ENCODE data around the gene STRIP1. TPM values are rescaled to one million over a fixed set of nuclear protein-coding genes. Genes with fewer than 3 reads are reported as not detected.

The STRIP1 gene
- total and polyA plus RNA-seq, 10 of the 15 experiments (the other 5 are each of a cell fraction or from before 2014, with no cell fraction given) = 6.3 to 26.6 (median 18.0) TPM

DNA sequence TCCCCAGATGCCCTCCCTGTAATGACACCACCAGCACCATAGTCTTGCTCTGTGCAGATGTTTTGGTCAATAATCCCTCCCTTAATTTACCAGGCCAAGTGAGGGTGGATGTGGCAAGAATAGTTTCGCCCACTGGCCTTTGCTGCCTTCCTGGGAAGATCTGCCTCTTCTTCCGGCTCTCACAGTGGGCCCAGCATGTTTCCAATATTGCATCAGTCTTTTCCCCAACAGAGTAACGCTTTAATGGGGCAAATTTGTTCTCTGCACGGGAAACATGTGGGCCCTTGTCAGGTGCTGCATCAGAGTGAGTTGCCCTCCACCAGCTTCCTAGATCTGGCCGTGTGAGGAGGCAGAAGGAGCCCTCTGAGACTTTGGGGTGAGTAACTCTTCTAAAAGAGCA, 48.1 kb downstream of the STRIP1 start:
- H3K79me2 ChIP-seq (ENCODE audit: control insufficient read depth, insufficient read depth, low read length) = no peaks in the 10 kb centered on the region
- POLR2A ChIA-PET = interaction anchor here (0.8 kb wide), 1 partner anchor 11 kb away, joined by 3 read pairs; no protein-coding TSS in a partner anchor
- no peak overlapping the region for H2AFZ ChIP-seq (ENCODE audit: control insufficient read depth, low read depth, low read length)
- CTCF ChIA-PET = interaction anchor here (1.8 kb wide), 1 partner anchor 23 kb away, joined by 5 read pairs; no protein-coding TSS in a partner anchor
- SMC1A ChIA-PET (ENCODE audit: uncharacterized antibody, unreplicated experiment) = interaction anchor here (1.1 to 2.2 kb wide), 3 partner anchors 8 to 30 kb away, joined by 3 to 5 read pairs (median 4); no protein-coding TSS in a partner anchor
- DNase-seq (ENCODE audit: low read depth, low spot score) (no peak), ATAC-seq (no peak), FAIRE-seq (no peak)
- H3K27me3 ChIP-seq (replicated peaks in 1 of 2; ENCODE audit: control insufficient read depth in 2 of 2, insufficient read depth in 2 of 2, low read length in 1 of 2) = peaks cover 0 to 8% of the 10 kb centered on the region in 2 experiments; a peak in 2 of 4 replicates
- 67% methylated on average over 5 of the region's 5 CpGs for WGBS (ENCODE audit: insufficient coverage, insufficient replicate concordance, low lambda C conversion rate, missing lambda C conversion rate)
- no peaks in the 10 kb centered on the region for H3K36me3 ChIP-seq (ENCODE audit: control insufficient read depth in 2 of 2, insufficient read depth in 2 of 2, low read length in 1 of 2)
- TF ChIP-seq, protein P1, sequence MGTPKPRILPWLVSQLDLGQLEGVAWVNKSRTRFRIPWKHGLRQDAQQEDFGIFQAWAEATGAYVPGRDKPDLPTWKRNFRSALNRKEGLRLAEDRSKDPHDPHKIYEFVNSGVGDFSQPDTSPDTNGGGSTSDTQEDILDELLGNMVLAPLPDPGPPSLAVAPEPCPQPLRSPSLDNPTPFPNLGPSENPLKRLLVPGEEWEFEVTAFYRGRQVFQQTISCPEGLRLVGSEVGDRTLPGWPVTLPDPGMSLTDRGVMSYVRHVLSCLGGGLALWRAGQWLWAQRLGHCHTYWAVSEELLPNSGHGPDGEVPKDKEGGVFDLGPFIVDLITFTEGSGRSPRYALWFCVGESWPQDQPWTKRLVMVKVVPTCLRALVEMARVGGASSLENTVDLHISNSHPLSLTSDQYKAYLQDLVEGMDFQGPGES (IDR thresholded peaks at IDR 0.05) = no peak
- no peak for TF ChIP-seq CEBPB (IDR thresholded peaks at IDR 0.05; ENCODE audit: borderline replicate concordance in 1 of 2, low read depth in 2 of 2, low read length in 2 of 2)
- TF ChIP-seq, protein P2, sequence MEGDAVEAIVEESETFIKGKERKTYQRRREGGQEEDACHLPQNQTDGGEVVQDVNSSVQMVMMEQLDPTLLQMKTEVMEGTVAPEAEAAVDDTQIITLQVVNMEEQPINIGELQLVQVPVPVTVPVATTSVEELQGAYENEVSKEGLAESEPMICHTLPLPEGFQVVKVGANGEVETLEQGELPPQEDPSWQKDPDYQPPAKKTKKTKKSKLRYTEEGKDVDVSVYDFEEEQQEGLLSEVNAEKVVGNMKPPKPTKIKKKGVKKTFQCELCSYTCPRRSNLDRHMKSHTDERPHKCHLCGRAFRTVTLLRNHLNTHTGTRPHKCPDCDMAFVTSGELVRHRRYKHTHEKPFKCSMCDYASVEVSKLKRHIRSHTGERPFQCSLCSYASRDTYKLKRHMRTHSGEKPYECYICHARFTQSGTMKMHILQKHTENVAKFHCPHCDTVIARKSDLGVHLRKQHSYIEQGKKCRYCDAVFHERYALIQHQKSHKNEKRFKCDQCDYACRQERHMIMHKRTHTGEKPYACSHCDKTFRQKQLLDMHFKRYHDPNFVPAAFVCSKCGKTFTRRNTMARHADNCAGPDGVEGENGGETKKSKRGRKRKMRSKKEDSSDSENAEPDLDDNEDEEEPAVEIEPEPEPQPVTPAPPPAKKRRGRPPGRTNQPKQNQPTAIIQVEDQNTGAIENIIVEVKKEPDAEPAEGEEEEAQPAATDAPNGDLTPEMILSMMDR (IDR thresholded peaks at IDR 0.05 in 2 of 3, conservative IDR thresholded peaks at IDR 0.05 in 1 of 3; ENCODE audit: control insufficient read depth in 2 of 3, extremely low read depth in 1 of 3, insufficient read depth in 1 of 3, low read depth in 3 of 3, low read length in 3 of 3) = no peak
- TF ChIP-seq SMC3 (IDR thresholded peaks at IDR 0.05; ENCODE audit: borderline replicate concordance, low read length) = no peak
- no peak for TF ChIP-seq TCF12 (IDR thresholded peaks at IDR 0.05; ENCODE audit: low read depth, low read length)
- intact Hi-C loops (cut with micrococcal nuclease; ENCODE audit: unreplicated experiment) (loop anchor here (10.0 kb wide), 1 partner anchor 382 kb away; no protein-coding TSS in a partner anchor), in situ Hi-C loops (cut with MboI) (no loop called here)
- BruUV-seq (replicated peaks) = no TSS peak
- H3K4me3 ChIP-seq = no peak overlapping the region
- no peak overlapping the region for H3K27ac ChIP-seq (ENCODE audit: control insufficient read depth, insufficient read depth)
- peaks cover 5% of the 10 kb centered on the region; the same call in 1 of the 2 replicates for H3K4me1 ChIP-seq (ENCODE audit: control insufficient read depth, insufficient read depth, low read length)
- RAD21 ChIA-PET (ENCODE audit: unreplicated experiment) = no interaction called here
- H3K4me2 ChIP-seq (ENCODE audit: control insufficient read depth, insufficient read depth) = no peak overlapping the region
- no peak overlapping the region for H3K9ac ChIP-seq (ENCODE audit: control insufficient read depth, insufficient read depth, low read length)
- H3K9me3 ChIP-seq (replicated peaks; ENCODE audit: control insufficient read depth, insufficient read depth, low read length) = no peaks in the 10 kb centered on the region
- H4K20me1 ChIP-seq (ENCODE audit: control insufficient read depth, insufficient read depth) = no peaks in the 10 kb centered on the region
